GM19372 (cell line): ENCODE results near the gene FARP1.

Source experiments
- ATAC-seq: cut with Tn5 transposase; IDR thresholded peaks from one replicate; pipeline ENCODE4 v1.9.1; 2021; ENCODE audit warnings: mild to moderate bottlenecking, low read depth, moderate library complexity; ENCODE audit not compliant: unreplicated experiment

The FARP1 gene

GRCh38 chr13:98142380-98143156 lies at the start of gene FARP1:
TSS of gene FARP1 (plus strand) at chr13:98143094. CDS start at chr13:98213243, 70,149 bp downstream.
- ATAC-seq = peak; percentile 84

- no peak for ATAC-seq
Measured at GRCh38 chr13:98094678-98095266, 48.1 kb upstream of the FARP1 start.

- ATAC-seq = no peak
Measured at GRCh38 chr13:98096059-98096458, 46.8 kb upstream of the FARP1 start.

- ATAC-seq = no peak
Measured at GRCh38 chr13:98097749-98098148, 45.1 kb upstream of the FARP1 start.

- no peak for ATAC-seq
Measured at GRCh38 chr13:98098516-98098915, 44.4 kb upstream of the FARP1 start.

GRCh38 chr13:98099627-98100026 lies 43.3 kb upstream of the FARP1 start:
- no peak for ATAC-seq

- ATAC-seq = no peak
Measured at GRCh38 chr13:98100481-98100880, 42.4 kb upstream of the FARP1 start.

GRCh38 chr13:98103531-98103930 lies 39.4 kb upstream of the FARP1 start:
- ATAC-seq = no peak

GRCh38 chr13:98103942-98104880 lies 38.7 kb upstream of the FARP1 start:
- no peak for ATAC-seq

- no peak for ATAC-seq
Measured at GRCh38 chr13:98105929-98106336, 37.0 kb upstream of the FARP1 start.

- ATAC-seq = no peak
Measured at GRCh38 chr13:98108341-98108740, 34.6 kb upstream of the FARP1 start.

- no peak for ATAC-seq
Measured at GRCh38 chr13:98109226-98109853, 33.6 kb upstream of the FARP1 start.

- ATAC-seq = no peak
Measured at GRCh38 chr13:98110749-98111148, 32.1 kb upstream of the FARP1 start.

GRCh38 chr13:98111168-98112098 lies 31.5 kb upstream of the FARP1 start:
- ATAC-seq = no peak

- no peak for ATAC-seq
Measured at GRCh38 chr13:98112456-98112855, 30.4 kb upstream of the FARP1 start.

GRCh38 chr13:98118865-98119264 lies 24.0 kb upstream of the FARP1 start:
- no peak for ATAC-seq

- ATAC-seq = no peak
Measured at GRCh38 chr13:98123176-98123575, 19.7 kb upstream of the FARP1 start.

GRCh38 chr13:98129059-98129746 lies 13.7 kb upstream of the FARP1 start:
- no peak for ATAC-seq

GRCh38 chr13:98133946-98134345 lies 8.9 kb upstream of the FARP1 start:
- ATAC-seq = peak; percentile 91
